Activated CD8-positive, alpha-beta T cell treated with anti-CD3 and anti-CD28 coated beads, Interleukin-2, amount 10 ng/mL, durations not matched to agents 7 days and 5 days (primary cell): Measurements from ENCODE around the gene IL7R. TPM values are rescaled to one million over a fixed set of nuclear protein-coding genes. Genes with fewer than 3 reads are reported as not detected.
"Not testable (repeated sequence)": the region's sequence is repeated elsewhere in the genome, so short reads cannot be mapped to it uniquely, and the experiment has no call there.

Source experiments
- ATAC-seq: fragments of 150-1000 bp; cut with Tn5 transposase; one replicate; pipeline ENCODE4 v1.10.0; 2021; ENCODE audit warnings: moderate library complexity
- CTCF ChIA-PET: fragments of 350-600 bp; sonication (Branson Sonifier 250); formaldehyde crosslinking; loops from one replicate; lab custom pipeline; 2021; ENCODE audit warnings: antibody characterized with exemption; lab: Charles Lee
- POLR2A ChIA-PET: fragments of 350-600 bp; sonication (Branson Sonifier 250); formaldehyde crosslinking; loops from one replicate; lab custom pipeline; 2021; ENCODE audit warnings: antibody characterized with exemption; lab: Charles Lee
- DNase-seq: peaks from one replicate; pipeline ENCODE4 v3.0.0-alpha.2; 2020
- H3K27ac Mint-ChIP-seq: one replicate; pipeline ENCODE4 v1.8.0; 2021; ENCODE audit warnings: mild to moderate bottlenecking, mixed read lengths
- H3K27me3 Mint-ChIP-seq: one replicate; pipeline ENCODE4 v1.8.0; 2021; ENCODE audit warnings: low read depth, mixed read lengths
- H3K36me3 Mint-ChIP-seq: one replicate; pipeline ENCODE4 v1.8.0; 2021; ENCODE audit warnings: low read depth, mixed read lengths
- H3K4me1 Mint-ChIP-seq: one replicate; pipeline ENCODE4 v1.8.0; 2021; ENCODE audit warnings: low read depth, mixed read lengths
- H3K4me3 Mint-ChIP-seq: one replicate; pipeline ENCODE4 v1.8.0; 2021; ENCODE audit warnings: mild to moderate bottlenecking, mixed read lengths
- H3K9me3 Mint-ChIP-seq: one replicate; pipeline ENCODE4 v1.8.0; 2022; ENCODE audit warnings: mixed read lengths; ENCODE audit not compliant: insufficient read depth
- total RNA-seq, 2 experiments: library from RNA; stranded (reverse); gene quantifications; one replicate each; pipeline ENCODE4 v1.2.3, GENCODE V29; 2021

The IL7R gene
- total RNA-seq, 2 experiments from 2014 or later, result 45.4 to 48.4 TPM

DNA sequence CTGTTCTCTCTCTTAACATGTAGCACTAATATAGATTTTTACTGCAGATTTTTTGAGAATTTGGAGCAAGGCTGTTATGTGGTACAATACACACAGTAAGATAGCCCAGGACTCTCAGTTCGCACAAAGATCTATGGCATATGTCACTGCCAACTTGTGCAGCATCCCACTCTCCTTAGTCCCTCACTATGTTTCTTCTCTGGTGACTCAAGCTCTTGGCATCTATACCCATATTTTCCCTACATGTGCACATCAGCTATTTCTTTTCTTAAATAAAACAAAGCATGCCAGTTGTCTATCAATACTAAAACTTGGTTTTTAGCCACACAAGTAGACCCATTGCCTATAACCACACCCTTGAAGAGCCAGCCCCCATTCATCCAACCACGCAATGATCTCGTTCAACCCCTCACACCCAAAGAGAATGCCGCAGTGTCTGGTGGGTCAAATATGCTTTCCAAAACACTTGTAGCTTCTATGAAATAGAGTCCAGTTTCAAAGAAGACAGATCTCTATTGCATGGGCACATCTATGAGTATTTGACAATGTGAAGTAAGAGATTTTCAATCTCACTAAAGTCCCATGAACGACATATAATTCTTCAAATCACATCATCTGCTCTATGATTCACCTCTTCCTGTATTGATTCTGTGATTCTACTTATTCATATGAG lies 18.2 kb upstream of the IL7R start:
- ChIA-PET POLR2A (interaction anchor here (0.6 to 1.3 kb wide), 4 partner anchors 14 to 21 kb away, joined by 3 to 7 read pairs (median 3); partner anchors contain the start of gene IL7R), CTCF (interaction anchor here (1.1 to 1.2 kb wide), 2 partner anchors 16 to 44 kb away, joined by 3 to 4 read pairs; no protein-coding TSS in a partner anchor)
- Mint-ChIP-seq H3K4me1 (peaks cover 51% of the 10 kb centered on the region), H3K27ac (peak overlapping the region; percentile 23), H3K9me3 (peaks cover 17% of the 10 kb centered on the region), H3K27me3 (no peaks in the 10 kb centered on the region), H3K4me3 (no peak overlapping the region), H3K36me3 (peaks cover 15% of the 10 kb centered on the region)
- no peak for DNase-seq
- peak; percentile 38 for ATAC-seq

GRCh38 chr5:35842856-35843255 lies 13.8 kb upstream of the IL7R start:
- no peak for ATAC-seq
- Mint-ChIP-seq H3K27me3 (no peaks in the 10 kb centered on the region), H3K9me3 (peaks cover 49% of the 10 kb centered on the region), H3K27ac (no peak overlapping the region), H3K4me3 (no peak overlapping the region), H3K36me3 (peaks cover 47% of the 10 kb centered on the region), H3K4me1 (peaks cover 13% of the 10 kb centered on the region)
- ChIA-PET CTCF (no interaction called here), POLR2A (no interaction called here)
- no peak for DNase-seq

- H3K27ac Mint-ChIP-seq, H3K4me3 Mint-ChIP-seq, CTCF ChIA-PET, ATAC-seq, POLR2A ChIA-PET, DNase-seq, H3K27me3 Mint-ChIP-seq: not testable (repeated sequence)
- Mint-ChIP-seq H3K9me3 (peaks cover 54% of the 10 kb centered on the region), H3K4me1 (peaks cover 12% of the 10 kb centered on the region), H3K36me3 (peaks cover 49% of the 10 kb centered on the region)
Observed at GRCh38 chr5:35845508-35845907, 11.2 kb upstream of the IL7R start.

DNA sequence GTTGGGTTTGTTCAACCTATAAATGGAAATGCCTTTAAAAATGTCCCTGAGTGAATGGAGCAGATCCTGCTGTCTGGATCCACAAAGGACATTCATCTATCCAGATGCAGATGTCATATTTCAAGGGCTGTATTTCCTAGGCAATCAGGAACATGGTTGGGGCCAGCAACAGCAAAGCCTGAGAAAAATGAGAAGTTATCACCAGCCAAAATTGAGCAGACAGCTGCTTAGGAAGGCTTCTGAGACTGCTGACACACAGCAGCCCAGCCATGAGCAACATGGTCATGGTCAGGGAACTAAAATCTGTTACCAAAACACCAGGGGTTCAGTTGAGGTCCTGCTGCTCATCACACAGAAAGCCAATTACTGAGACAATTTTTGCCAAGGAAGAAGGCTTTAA lies 9.2 kb upstream of the IL7R start:
- Mint-ChIP-seq H3K27ac (no peak overlapping the region), H3K9me3 (peaks cover 47% of the 10 kb centered on the region), H3K36me3 (peaks cover 44% of the 10 kb centered on the region), H3K4me3 (no peak overlapping the region), H3K4me1 (peaks cover 29% of the 10 kb centered on the region), H3K27me3 (no peaks in the 10 kb centered on the region)
- ATAC-seq (no peak), DNase-seq (no peak)
- CTCF ChIA-PET, result no interaction called here
- POLR2A ChIA-PET, result no interaction called here

DNA sequence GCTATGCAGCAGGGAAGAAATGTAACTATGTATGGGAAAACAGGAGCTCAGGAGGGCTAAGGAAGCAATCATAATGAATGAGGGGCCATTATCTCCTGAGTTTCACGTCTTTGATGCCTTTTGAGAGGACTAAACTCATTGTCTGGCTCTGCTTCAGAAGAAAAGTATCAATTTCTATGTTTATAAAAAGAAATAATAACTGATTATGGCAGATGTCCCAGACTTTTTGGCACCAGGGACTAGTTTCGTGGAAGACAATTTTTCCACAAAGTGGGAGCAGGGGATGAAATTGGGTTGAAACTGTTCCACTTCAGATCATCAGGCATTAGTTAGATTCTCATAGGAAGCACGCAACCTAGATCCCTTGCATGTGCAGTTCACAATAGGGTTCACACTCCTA lies 8.7 kb upstream of the IL7R start:
- ChIA-PET CTCF (no interaction called here), POLR2A (no interaction called here)
- Mint-ChIP-seq H3K27me3 (no peaks in the 10 kb centered on the region), H3K36me3 (peaks cover 44% of the 10 kb centered on the region), H3K4me3 (no peak overlapping the region), H3K27ac (no peak overlapping the region), H3K4me1 (peaks cover 34% of the 10 kb centered on the region), H3K9me3 (peaks cover 42% of the 10 kb centered on the region)
- ATAC-seq, result no peak
- DNase-seq, result no peak

DNA sequence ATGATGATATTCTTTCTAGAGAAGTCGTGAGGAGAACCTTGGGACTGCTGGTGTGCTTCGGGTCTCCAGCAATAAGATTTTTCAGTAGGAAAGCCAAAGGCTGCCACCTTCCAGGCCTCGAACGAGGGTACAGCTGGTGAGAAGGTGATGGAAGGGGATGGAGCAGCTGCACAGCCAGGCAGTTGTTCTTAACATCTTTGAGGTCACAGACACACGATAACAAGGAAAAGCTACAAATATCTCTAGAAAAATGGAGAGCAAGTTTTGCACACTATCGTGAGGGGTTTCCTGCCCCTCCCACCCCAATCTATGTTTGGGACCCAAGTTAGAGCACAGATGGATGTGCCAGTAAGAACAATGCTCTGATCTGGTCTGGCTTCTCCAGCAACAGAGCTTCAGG lies 6.8 kb upstream of the IL7R start:
- POLR2A ChIA-PET, result interaction anchor here (0.7 to 3.0 kb wide), 3 partner anchors 9 to 27 kb away, joined by 3 to 11 read pairs (median 4); no protein-coding TSS in a partner anchor
- Mint-ChIP-seq H3K36me3 (peaks cover 31% of the 10 kb centered on the region), H3K4me1 (peaks cover 53% of the 10 kb centered on the region), H3K27ac (no peak overlapping the region), H3K9me3 (peaks cover 25% of the 10 kb centered on the region), H3K27me3 (no peaks in the 10 kb centered on the region), H3K4me3 (no peak overlapping the region)
- DNase-seq (no peak), ATAC-seq (no peak)
- CTCF ChIA-PET, result interaction anchor here (1.1 to 5.7 kb wide), 3 partner anchors 16 to 190 kb away, joined by 3 to 51 read pairs (median 3); no protein-coding TSS in a partner anchor

GRCh38 chr5:35850967-35851680 lies 5.6 kb upstream of the IL7R start:
- Mint-ChIP-seq H3K36me3 (peaks cover 25% of the 10 kb centered on the region), H3K9me3 (peaks cover 15% of the 10 kb centered on the region), H3K27me3 (no peaks in the 10 kb centered on the region), H3K27ac (no peak overlapping the region), H3K4me1 (peaks cover 65% of the 10 kb centered on the region), H3K4me3 (no peak overlapping the region)
- ATAC-seq (no peak), DNase-seq (no peak)
- CTCF ChIA-PET, result interaction anchor here (0.9 to 5.7 kb wide), 11 partner anchors 10 to 199 kb away, joined by 3 to 51 read pairs (median 5); no protein-coding TSS in a partner anchor
- POLR2A ChIA-PET, result interaction anchor here (3.0 to 4.9 kb wide), 2 partner anchors 21 to 29 kb away, joined by 11 to 54 read pairs; no protein-coding TSS in a partner anchor

DNA sequence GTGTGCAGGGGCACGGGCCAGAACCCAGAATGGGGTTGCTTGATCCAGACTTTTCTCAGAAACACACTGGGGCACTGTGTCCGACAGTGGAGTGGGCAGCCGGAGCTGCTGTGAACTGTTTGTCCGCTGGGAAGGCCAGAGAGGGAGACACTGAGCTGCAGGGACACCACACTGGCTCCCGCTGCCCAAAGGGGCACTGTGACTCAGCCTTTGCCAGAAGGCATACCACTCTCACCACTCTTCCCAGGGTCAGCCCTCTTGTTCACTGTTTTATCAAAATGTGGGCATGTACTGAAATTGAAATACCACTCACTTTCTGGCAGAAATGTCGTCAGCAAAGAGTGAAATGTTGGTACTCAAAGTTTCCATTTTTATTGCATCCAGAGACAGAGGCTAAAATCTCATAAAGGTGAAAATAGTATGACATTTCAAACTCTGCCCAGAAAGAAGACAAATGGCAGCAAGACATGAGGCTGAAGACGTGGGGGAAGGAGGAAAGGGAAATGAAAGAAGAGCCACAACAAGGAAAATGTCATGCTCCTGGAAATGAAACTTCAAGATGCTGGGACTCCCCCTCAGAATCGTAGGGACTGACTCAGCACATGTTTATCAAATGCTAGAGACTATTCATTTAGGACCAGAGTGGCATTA lies 4.5 kb upstream of the IL7R start:
- Mint-ChIP-seq H3K27me3 (no peaks in the 10 kb centered on the region), H3K27ac (peak overlapping the region; percentile 94), H3K9me3 (peaks cover 7% of the 10 kb centered on the region), H3K4me1 (peaks cover 75% of the 10 kb centered on the region), H3K36me3 (peaks cover 17% of the 10 kb centered on the region), H3K4me3 (peak overlapping the region; percentile 72)
- DNase-seq (peak; percentile 49), ATAC-seq (peak; percentile 6)
- CTCF ChIA-PET, result interaction anchor here (0.9 to 5.7 kb wide), 13 partner anchors 11 to 235 kb away, joined by 3 to 51 read pairs (median 4); partner anchors contain the start of gene SPEF2
- POLR2A ChIA-PET, result interaction anchor here (0.8 to 4.9 kb wide), 3 partner anchors 17 to 68 kb away, joined by 3 to 54 read pairs (median 5); no protein-coding TSS in a partner anchor

DNA sequence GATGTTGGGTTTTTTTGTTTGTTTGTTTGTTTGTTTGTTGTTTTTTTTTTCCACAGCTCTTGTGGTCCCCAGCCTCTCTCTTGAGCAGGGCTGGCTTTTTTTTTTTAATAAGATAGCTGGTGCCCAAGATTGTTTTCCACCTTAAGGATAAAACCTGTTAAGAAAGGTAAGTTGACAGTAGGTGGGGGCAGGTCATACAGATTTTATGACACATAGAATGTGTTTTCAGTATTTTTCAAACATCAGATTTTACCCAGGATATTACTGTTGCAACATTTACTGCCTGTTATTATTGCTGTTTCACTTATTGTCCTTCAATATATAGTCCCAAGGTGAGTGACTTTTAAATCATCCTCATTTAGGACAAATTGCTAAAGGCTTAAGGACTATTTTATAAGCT lies 3.9 kb upstream of the IL7R start:
- ATAC-seq (no peak), DNase-seq (no peak)
- ChIA-PET POLR2A (interaction anchor here (0.8 to 4.9 kb wide), 4 partner anchors 17 to 69 kb away, joined by 3 to 54 read pairs (median 8); no protein-coding TSS in a partner anchor), CTCF (interaction anchor here (1.0 to 5.7 kb wide), 8 partner anchors 12 to 235 kb away, joined by 3 to 51 read pairs (median 4); partner anchors contain the start of gene SPEF2)
- Mint-ChIP-seq H3K36me3 (peaks cover 15% of the 10 kb centered on the region), H3K27me3 (no peaks in the 10 kb centered on the region), H3K27ac (peak overlapping the region; percentile 94), H3K4me1 (peaks cover 76% of the 10 kb centered on the region), H3K9me3 (peaks cover 6% of the 10 kb centered on the region), H3K4me3 (peak overlapping the region; percentile 72)

GRCh38 chr5:35853631-35854030 lies 3.1 kb upstream of the IL7R start:
- H3K9me3 Mint-ChIP-seq, result no peaks in the 10 kb centered on the region
- H3K4me1 Mint-ChIP-seq, result peaks cover 77% of the 10 kb centered on the region
- CTCF ChIA-PET, result interaction anchor here (0.9 to 5.7 kb wide), 20 partner anchors 10 to 202 kb away, joined by 3 to 51 read pairs (median 6); no protein-coding TSS in a partner anchor
- peaks cover 12% of the 10 kb centered on the region for H3K36me3 Mint-ChIP-seq
- peak; percentile 51 for ATAC-seq
- POLR2A ChIA-PET, result interaction anchor here (0.9 to 4.9 kb wide), 14 partner anchors 9 to 236 kb away, joined by 3 to 54 read pairs (median 8); no protein-coding TSS in a partner anchor
- no peaks in the 10 kb centered on the region for H3K27me3 Mint-ChIP-seq
- H3K27ac Mint-ChIP-seq, result peak overlapping the region; percentile 94
- peak; percentile 68 for DNase-seq
- H3K4me3 Mint-ChIP-seq, result peak overlapping the region; percentile 72

GRCh38 chr5:35854248-35854647 lies 2.4 kb upstream of the IL7R start:
- Mint-ChIP-seq H3K27ac (peak overlapping the region; percentile 94), H3K36me3 (peaks cover 16% of the 10 kb centered on the region), H3K27me3 (no peaks in the 10 kb centered on the region), H3K9me3 (no peaks in the 10 kb centered on the region), H3K4me3 (peak overlapping the region; percentile 72), H3K4me1 (peaks cover 83% of the 10 kb centered on the region)
- POLR2A ChIA-PET, result interaction anchor here (0.6 to 4.9 kb wide), 16 partner anchors 9 to 237 kb away, joined by 3 to 54 read pairs (median 6); no protein-coding TSS in a partner anchor
- CTCF ChIA-PET, result interaction anchor here (0.9 to 5.7 kb wide), 21 partner anchors 9 to 203 kb away, joined by 3 to 51 read pairs (median 4); no protein-coding TSS in a partner anchor
- DNase-seq (peak; percentile 67), ATAC-seq (peak; percentile 55)
